DND-41 (cell line): Measurements from ENCODE around the gene CALB2.

Experiments used
- ATAC-seq: fragments of 200-7000 bp; cut with Tn5 transposase; 3 replicates; pipeline ENCODE4 v1.9.1; 2021; ENCODE audit warnings: low read depth; ENCODE audit not compliant: insufficient read depth
- DNase-seq: peaks from one replicate; pipeline ENCODE4 v3.0.0-alpha.2; 2020
- H2AFZ ChIP-seq: 2 replicates; pipeline ENCODE4 v1.6.0; 2012; ENCODE audit warnings: low read depth, low read length
- H3K27ac ChIP-seq: 2 replicates; pipeline ENCODE4 v1.5.1; 2012; ENCODE audit warnings: low read length, inconsistent platforms
- H3K27me3 ChIP-seq: fragments of 200-600 bp; sonication (generic); 2 replicates; pipeline ENCODE4 v1.6.0; 2012; ENCODE audit warnings: low read length, mild to moderate bottlenecking, inconsistent platforms; ENCODE audit not compliant: insufficient read depth, poor library complexity
- H3K36me3 ChIP-seq: 2 replicates; pipeline ENCODE4 v1.5.1; 2012; ENCODE audit warnings: low read length, inconsistent platforms; ENCODE audit not compliant: insufficient read depth
- H3K4me1 ChIP-seq: 2 replicates; pipeline ENCODE4 v1.5.1; 2012; ENCODE audit warnings: mild to moderate bottlenecking, low read length; ENCODE audit not compliant: insufficient read depth
- H3K4me2 ChIP-seq: 2 replicates; pipeline ENCODE4 v1.6.0; 2012; ENCODE audit warnings: mild to moderate bottlenecking, moderate library complexity, low read length, inconsistent platforms; ENCODE audit not compliant: insufficient read depth
- H3K4me3 ChIP-seq, 2 experiments: fragments of 200-600 bp in 1 of 2; shearing (Covaris generic) in 1 of 2; 2 replicates each; pipeline ENCODE4 v1.5.1; 2012 to 2016; ENCODE audit warnings: inconsistent platforms in 2 of 2, low read length in 2 of 2, mild to moderate bottlenecking in 2 of 2, low read depth in 1 of 2, moderate library complexity in 1 of 2
- H3K79me2 ChIP-seq: 2 replicates; pipeline ENCODE4 v1.6.0; 2012; ENCODE audit warnings: low read length, inconsistent platforms; ENCODE audit not compliant: insufficient read depth
- H3K9ac ChIP-seq: 2 replicates; pipeline ENCODE4 v1.6.0; 2012; ENCODE audit warnings: low read depth, mild to moderate bottlenecking, inconsistent platforms, low read length, moderate library complexity
- H3K9me3 ChIP-seq: 2 replicates; pipeline ENCODE4 v1.5.1; 2012; ENCODE audit warnings: low read length, moderate library complexity, mild to moderate bottlenecking, inconsistent platforms; ENCODE audit not compliant: insufficient read depth, severe bottlenecking
- H4K20me1 ChIP-seq: 2 replicates; pipeline ENCODE4 v1.6.0; 2012; ENCODE audit warnings: low read length; ENCODE audit not compliant: insufficient read depth
- EZH2 ChIP-seq: IDR thresholded peaks from 3 replicates; pipeline ENCODE4 v1.6.1; 2012; ENCODE audit warnings: borderline replicate concordance, low read depth, mild to moderate bottlenecking, moderate library complexity, low read length, inconsistent platforms; ENCODE audit not compliant: severe bottlenecking
- TF ChIP-seq, protein P1 (sequence below): IDR thresholded peaks from 2 replicates; pipeline ENCODE4 v1.5.1; 2012; ENCODE audit warnings: borderline replicate concordance, low read length, moderate library complexity, mild to moderate bottlenecking; ENCODE audit not compliant: poor library complexity, severe bottlenecking; ENCODE audit errors: extremely low read depth

CALB2 gene

DNA sequence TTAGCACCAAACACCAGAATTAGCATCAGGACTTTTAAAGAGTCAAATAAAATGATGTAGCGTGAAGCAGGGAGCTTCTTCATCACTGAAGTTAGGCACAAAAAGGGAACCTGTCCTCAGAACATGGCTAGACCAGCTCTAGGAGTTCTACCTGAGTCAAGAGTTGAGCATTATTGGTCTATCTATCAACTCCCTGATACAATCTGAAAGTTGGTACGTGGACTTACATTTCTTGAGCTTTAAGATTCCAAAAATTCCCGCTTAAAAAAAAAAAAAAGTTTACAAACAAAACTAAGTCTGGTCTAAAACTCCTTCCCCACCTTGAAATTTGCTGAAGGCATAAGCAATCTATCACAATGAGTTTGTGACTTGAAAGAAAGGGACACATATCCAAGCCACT is 71.1 kb downstream of the CALB2 start:
- Histone ChIP-seq H2AFZ (no peak overlapping the region), H3K4me1 (no peaks in the 10 kb centered on the region), H3K4me2 (no peak overlapping the region), H4K20me1 (no peaks in the 10 kb centered on the region), H3K27ac (no peak overlapping the region), H3K4me3 (no peak overlapping the region), H3K79me2 (no peaks in the 10 kb centered on the region), H3K27me3 (no peaks in the 10 kb centered on the region), H3K9me3 (no peaks in the 10 kb centered on the region), H3K9ac (no peak overlapping the region), H3K36me3 (no peaks in the 10 kb centered on the region)
- ATAC-seq = no peak
- TF ChIP-seq EZH2 = no peak
- TF ChIP-seq, protein P1, sequence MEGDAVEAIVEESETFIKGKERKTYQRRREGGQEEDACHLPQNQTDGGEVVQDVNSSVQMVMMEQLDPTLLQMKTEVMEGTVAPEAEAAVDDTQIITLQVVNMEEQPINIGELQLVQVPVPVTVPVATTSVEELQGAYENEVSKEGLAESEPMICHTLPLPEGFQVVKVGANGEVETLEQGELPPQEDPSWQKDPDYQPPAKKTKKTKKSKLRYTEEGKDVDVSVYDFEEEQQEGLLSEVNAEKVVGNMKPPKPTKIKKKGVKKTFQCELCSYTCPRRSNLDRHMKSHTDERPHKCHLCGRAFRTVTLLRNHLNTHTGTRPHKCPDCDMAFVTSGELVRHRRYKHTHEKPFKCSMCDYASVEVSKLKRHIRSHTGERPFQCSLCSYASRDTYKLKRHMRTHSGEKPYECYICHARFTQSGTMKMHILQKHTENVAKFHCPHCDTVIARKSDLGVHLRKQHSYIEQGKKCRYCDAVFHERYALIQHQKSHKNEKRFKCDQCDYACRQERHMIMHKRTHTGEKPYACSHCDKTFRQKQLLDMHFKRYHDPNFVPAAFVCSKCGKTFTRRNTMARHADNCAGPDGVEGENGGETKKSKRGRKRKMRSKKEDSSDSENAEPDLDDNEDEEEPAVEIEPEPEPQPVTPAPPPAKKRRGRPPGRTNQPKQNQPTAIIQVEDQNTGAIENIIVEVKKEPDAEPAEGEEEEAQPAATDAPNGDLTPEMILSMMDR = no peak
- DNase-seq = no peak

DNA sequence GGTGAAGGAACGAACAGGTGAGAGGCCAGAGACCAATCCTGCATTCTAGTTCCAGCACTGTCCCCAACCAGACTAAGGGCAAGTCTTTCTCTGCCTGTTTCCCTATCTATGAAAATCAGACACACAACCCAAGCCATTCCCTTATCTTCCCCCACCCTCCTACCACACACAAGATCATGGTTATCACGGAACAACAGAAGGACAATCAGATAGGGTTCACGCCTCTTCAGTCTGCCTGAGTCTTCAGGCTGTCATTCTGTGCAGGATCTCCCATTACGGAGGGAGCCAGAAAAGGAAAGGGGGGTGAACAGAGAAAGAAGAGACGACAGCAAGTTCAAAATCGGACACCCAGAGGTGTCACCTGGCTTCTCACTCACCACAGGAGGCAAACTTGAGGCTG is 72.2 kb downstream of the CALB2 start:
- Histone ChIP-seq H3K4me1 (no peaks in the 10 kb centered on the region), H3K27me3 (no peaks in the 10 kb centered on the region), H3K4me3 (no peak overlapping the region), H3K36me3 (no peaks in the 10 kb centered on the region), H4K20me1 (no peaks in the 10 kb centered on the region), H3K79me2 (no peaks in the 10 kb centered on the region), H3K9ac (no peak overlapping the region), H3K4me2 (no peak overlapping the region), H3K27ac (no peak overlapping the region), H3K9me3 (no peaks in the 10 kb centered on the region), H2AFZ (no peak overlapping the region)
- DNase-seq (no peak), ATAC-seq (no peak)
- no peak for TF ChIP-seq EZH2
- TF ChIP-seq, protein P1 = no peak

DNA sequence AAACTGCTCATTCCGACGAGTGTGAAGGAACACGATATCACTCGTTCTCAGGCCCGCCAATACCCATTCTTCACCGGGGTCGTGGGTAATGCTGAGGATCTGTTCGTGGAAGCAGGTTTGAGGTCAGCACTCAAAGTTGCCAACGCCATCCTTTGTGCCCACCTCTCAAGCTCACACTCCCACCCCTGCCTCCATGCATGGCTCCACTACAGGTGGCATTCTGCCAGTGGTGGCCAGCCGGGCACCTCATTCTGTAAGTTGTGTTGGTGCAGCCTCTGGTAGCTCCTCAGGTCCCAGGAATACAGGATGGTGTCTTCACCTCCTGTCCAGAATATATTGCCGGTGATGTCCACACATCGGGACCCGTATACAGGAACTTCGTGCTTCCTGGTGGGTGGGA is 72.7 kb downstream of the CALB2 start:
- Histone ChIP-seq H3K4me2 (no peak overlapping the region), H3K27me3 (no peaks in the 10 kb centered on the region)

More for the DNA sequence above, 72.7 kb downstream of the CALB2 start:
- H3K27ac ChIP-seq = no peak overlapping the region
- no peaks in the 10 kb centered on the region for H4K20me1 ChIP-seq
- no peak overlapping the region for H3K4me3 ChIP-seq
- H3K79me2 ChIP-seq = no peaks in the 10 kb centered on the region
- DNase-seq (no peak), ATAC-seq (no peak)
- no peaks in the 10 kb centered on the region for H3K9me3 ChIP-seq
- TF ChIP-seq, protein P1 = no peak
- H2AFZ ChIP-seq = no peak overlapping the region
- H3K9ac ChIP-seq = no peak overlapping the region
- no peaks in the 10 kb centered on the region for H3K36me3 ChIP-seq
- no peaks in the 10 kb centered on the region for H3K4me1 ChIP-seq
